22Rv1 (cell line): ENCODE results near the gene MCEE.

Experiments used
- H3K27ac ChIP-seq: fragments of 450-650 bp; 2 replicates; pipeline ENCODE4 v1.5.1; 2017
- ZFX ChIP-seq: fragments of 450-650 bp; IDR thresholded peaks from 2 replicates; pipeline ENCODE4 v1.6.1; 2017; ENCODE audit warnings: antibody characterized with exemption, borderline replicate concordance
- TF ChIP-seq, protein P1 (sequence below): fragments of 450-650 bp; IDR thresholded peaks from 2 replicates; pipeline ENCODE4 v1.5.1; 2017; ENCODE audit warnings: mild to moderate bottlenecking

MCEE gene

DNA sequence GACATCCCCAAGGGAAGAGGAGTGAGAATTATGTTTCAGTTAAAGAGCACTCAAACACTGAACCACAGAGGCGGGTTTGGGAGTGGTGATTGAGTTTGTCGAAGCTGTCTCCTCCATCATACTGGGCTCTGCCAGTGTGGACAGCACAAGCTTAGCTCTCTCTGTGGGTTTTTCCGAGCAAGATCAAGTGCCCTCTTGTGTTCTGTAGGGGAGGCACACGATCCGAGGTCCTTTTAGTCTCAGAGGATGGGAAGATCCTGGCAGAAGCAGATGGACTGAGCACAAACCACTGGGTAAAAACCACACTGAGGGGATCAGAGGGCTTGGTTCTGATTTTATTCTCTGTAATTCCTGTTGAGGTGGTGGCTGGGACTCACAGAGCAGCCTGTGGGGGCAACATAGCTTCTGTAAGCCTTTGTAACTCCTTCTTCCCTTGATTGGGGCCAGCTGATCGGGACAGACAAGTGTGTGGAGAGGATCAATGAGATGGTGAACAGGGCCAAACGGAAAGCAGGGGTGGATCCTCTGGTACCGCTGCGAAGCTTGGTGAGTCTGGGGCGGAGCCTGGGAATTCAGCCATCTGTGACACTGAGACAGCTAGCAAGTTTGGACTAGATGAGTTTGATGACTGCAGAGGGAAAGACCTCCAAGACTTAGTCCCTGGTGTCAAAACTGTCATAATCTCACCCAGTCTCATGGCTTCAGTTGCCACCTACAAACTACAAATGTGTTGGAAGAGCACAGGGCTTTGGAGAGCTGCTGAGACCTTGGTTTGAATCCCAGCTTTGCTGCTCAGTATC is 59.5 kb downstream of the MCEE start:
- no peak for TF ChIP-seq ZFX
- TF ChIP-seq, protein P1, sequence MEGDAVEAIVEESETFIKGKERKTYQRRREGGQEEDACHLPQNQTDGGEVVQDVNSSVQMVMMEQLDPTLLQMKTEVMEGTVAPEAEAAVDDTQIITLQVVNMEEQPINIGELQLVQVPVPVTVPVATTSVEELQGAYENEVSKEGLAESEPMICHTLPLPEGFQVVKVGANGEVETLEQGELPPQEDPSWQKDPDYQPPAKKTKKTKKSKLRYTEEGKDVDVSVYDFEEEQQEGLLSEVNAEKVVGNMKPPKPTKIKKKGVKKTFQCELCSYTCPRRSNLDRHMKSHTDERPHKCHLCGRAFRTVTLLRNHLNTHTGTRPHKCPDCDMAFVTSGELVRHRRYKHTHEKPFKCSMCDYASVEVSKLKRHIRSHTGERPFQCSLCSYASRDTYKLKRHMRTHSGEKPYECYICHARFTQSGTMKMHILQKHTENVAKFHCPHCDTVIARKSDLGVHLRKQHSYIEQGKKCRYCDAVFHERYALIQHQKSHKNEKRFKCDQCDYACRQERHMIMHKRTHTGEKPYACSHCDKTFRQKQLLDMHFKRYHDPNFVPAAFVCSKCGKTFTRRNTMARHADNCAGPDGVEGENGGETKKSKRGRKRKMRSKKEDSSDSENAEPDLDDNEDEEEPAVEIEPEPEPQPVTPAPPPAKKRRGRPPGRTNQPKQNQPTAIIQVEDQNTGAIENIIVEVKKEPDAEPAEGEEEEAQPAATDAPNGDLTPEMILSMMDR, result peak; percentile 26

DNA sequence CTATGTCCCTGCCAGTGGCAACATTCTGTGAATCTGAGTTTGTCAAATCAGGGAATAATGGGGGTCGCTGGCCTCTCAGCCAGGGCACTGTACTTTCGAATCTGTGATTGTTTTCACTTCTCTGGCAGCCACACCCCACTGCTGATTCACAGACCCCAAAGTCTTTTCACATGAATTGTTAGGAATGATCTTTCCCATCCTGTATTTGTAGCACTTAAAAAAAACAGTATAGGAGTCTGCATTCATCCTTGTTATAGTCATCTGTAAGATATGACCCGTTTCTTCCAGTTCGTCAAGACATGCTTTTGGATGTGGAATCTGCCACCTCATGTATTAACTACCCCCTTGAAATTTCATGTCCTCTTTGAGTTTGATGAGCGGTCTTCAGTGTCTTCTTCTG is 60.7 kb downstream of the MCEE start:
- no peak for TF ChIP-seq ZFX
- TF ChIP-seq, protein P1, result no peak
- H3K27ac ChIP-seq, result no peak overlapping the region

More for the DNA sequence above, 59.5 kb downstream of the MCEE start:
- H3K27ac ChIP-seq, result no peak overlapping the region

DNA sequence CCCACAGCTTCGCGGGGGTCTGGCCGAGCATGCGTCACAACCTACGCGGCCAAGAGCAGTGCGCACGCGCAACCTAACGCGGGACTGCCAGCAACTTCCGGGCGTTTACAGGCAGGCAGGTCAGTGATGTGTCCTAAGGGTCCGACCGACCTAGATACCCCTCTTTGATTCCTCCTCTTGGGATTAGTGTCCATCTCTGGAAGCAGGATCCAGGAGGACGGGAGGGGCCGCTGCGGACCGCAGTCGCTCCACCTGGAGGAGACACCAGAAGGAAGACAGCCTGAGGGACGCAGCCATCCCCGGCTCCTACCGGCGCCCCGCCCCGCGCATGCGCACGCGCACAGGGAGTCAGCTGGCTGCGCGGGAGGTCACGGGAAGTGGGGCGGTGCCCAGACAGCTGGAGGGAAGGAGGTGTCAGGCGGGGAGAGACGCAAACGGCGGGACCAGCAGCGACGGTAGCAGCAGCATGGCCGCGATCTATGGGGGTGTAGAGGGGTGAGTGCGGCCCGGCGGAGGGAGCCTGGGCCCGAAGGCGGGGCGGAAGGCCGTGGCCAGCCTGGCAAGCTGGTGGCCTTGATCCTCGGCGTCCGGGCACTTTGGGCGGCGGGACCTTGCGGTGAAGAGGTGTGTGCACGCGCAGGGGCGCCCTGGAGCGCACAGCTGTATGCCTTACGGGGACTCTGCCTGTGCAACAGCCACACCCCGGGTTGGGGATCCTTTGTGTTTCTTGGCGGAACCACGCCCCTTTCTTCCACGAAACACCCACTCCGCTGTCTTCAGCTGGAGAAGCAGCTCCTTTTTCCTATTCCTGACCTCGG is 61.6 kb downstream of the MCEE start, which contains the start of gene NAGK:
Gene NAGK (plus strand): TSS at position 431 of the 818 bp plus-strand sequence. CDS start 36 bp downstream, at position 467.
- TF ChIP-seq, protein P1, result no peak
- no peak for TF ChIP-seq ZFX
- peak within 1 kb of the TSS; percentile 74 for H3K27ac ChIP-seq

DNA sequence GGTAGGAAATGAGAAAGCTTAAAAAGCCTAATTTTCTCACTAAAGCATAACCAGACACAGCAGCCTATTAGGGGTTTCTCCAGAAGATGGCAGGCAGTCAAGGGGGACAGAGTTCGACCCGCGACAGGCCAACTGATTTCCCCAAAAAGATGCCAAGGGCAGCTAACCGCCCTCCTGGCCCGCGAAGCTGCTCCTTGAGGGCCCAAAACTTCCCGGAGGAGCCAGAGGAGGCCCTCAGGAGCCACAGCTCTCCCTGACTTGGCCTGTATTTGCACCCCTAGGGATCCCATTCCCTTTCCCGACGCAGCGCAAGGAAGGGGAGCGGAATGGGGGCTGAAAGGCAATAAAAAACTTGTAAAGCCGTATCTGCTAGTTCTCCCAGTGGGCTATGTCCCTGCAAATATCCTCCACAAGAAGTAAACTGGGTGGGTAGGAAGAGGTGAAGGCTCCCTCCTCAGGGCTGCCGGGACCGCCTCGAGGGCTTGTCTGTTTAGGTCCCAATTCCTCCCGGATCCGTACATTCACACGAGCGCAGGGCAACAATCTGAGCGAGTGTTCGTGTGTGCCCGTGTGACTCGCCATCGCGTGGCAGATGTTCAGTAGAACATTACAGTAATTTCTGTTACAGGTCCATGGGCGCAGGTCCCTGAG is 62.3 kb downstream of the MCEE start:
- no peak for TF ChIP-seq ZFX
- TF ChIP-seq, protein P1, result no peak
- H3K27ac ChIP-seq, result peak overlapping the region; percentile 74

DNA sequence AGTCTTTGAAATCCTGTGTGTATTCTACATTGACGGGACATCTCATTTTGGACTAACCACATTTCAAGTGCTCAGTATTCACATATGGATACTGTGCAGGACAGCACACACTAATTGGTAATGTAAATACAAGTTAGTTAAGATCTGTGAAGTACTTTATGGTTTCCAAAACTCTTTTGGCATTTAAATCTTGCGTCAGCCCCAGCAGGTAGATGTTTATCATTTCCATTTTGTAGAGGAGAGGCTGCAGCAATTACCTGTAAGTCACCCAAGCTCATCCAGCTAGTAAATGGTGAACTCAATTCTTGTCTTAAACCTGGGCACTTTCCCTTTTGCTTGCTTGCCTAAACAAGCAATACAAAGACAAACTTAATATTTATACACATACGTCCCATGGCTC is 63.2 kb downstream of the MCEE start:
- TF ChIP-seq, protein P1, result no peak
- no peak for TF ChIP-seq ZFX
- no peak overlapping the region for H3K27ac ChIP-seq

DNA sequence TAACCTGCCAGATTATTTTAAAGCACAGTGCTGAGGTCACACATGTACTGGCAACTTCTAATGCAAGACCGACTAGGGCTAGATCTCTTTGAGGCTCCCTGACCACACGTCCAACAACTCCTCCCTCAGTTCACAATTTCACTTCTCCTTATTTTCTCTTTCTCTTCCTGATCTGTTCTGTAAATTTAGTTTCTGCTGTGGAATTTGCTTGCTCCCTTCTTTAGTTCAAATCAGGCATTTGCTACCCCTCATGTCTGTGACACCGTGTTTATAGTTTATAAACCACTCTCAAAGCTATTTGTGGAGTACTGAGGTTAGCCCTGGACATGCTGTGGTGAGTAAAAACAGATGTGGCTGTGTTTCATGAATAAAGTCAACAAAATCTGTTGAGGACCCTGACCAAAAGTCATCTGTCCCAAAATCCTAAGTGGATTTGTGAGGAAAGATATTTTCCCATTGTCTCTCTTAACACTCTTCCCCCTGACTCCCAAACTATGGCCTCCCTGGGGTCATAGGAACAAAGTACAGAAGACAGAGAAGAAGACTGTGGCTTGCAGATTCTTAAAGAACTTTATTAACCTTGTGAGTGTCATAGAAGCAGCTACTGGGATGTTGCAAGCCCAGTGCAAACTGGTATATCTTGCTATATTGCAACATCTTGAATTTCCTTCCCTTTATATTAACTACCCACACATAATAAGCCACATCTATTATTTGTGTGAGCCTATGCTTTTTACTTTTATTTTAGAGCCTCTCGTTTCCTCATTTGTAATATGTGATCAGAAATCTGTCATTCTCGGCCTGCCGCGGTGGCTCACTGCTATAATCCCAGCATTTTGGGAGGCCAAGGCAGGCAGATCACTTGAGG is 65.0 kb downstream of the MCEE start:
- no peak for TF ChIP-seq ZFX
- TF ChIP-seq, protein P1, result no peak
- no peak overlapping the region for H3K27ac ChIP-seq
